RWPE2 (cell line): ENCODE results near the gene RGL1.

Experiments used
- ATAC-seq: fragments of 200-7000 bp; cut with Tn5 transposase; 3 replicates; pipeline ENCODE4 v1.9.1; 2021; ENCODE audit warnings: low read depth
- DNase-seq: peaks from one replicate; pipeline ENCODE4 v3.0.0-alpha.2; 2020; ENCODE audit warnings: low spot score
- H3K27ac ChIP-seq: fragments of 450-650 bp; 2 replicates; pipeline ENCODE4 v1.5.1; 2017; ENCODE audit warnings: mild to moderate bottlenecking; ENCODE audit not compliant: poor library complexity, severe bottlenecking
- H3K27me3 ChIP-seq: fragments of 250-450 bp; sonication (Bioruptor Pico); 2 replicates; pipeline ENCODE4 v1.5.1; 2021; ENCODE audit warnings: mild to moderate bottlenecking, moderate library complexity; ENCODE audit not compliant: insufficient read depth, poor library complexity, severe bottlenecking
- H3K36me3 ChIP-seq: fragments of 250-450 bp; sonication (Bioruptor Pico); 2 replicates; pipeline ENCODE4 v1.5.1; 2020; ENCODE audit warnings: low read depth, mild to moderate bottlenecking, moderate library complexity
- H3K4me1 ChIP-seq: fragments of 250-450 bp; sonication (Bioruptor Pico); 2 replicates; pipeline ENCODE4 v1.5.1; 2021; ENCODE audit warnings: mild to moderate bottlenecking, moderate library complexity; ENCODE audit not compliant: insufficient read depth, poor library complexity, severe bottlenecking
- H3K4me3 ChIP-seq: fragments of 250-450 bp; sonication (Bioruptor Pico); 2 replicates; pipeline ENCODE4 v1.5.1; 2021; ENCODE audit warnings: mild to moderate bottlenecking, moderate library complexity; ENCODE audit not compliant: severe bottlenecking
- H3K9me3 ChIP-seq: fragments of 250-450 bp; sonication (Bioruptor Pico); 2 replicates; pipeline ENCODE4 v1.5.1; 2021; ENCODE audit warnings: mild to moderate bottlenecking, moderate library complexity; ENCODE audit not compliant: severe bottlenecking
- CTCF ChIP-seq: fragments of 450-650 bp; IDR thresholded peaks from one replicate; pipeline ENCODE4 v1.5.1; 2017; ENCODE audit warnings: mild to moderate bottlenecking, moderate library complexity; ENCODE audit not compliant: poor library complexity, severe bottlenecking

Gene RGL1

GRCh38 chr1:183773482-183774274 is 31.2 kb upstream of the RGL1 start:
- TF ChIP-seq CTCF: no peak
- no peak overlapping the region for H3K27ac ChIP-seq
- DNase-seq: no peak

GRCh38 chr1:183774938-183775337 is 30.0 kb upstream of the RGL1 start:
- Histone ChIP-seq H3K36me3 (no peaks in the 10 kb centered on the region), H3K27me3 (no peaks in the 10 kb centered on the region), H3K9me3 (no peaks in the 10 kb centered on the region), H3K27ac (no peak overlapping the region), H3K4me1 (no peaks in the 10 kb centered on the region), H3K4me3 (no peak overlapping the region)
- DNase-seq (no peak), ATAC-seq (no peak)
- TF ChIP-seq CTCF: no peak

More at GRCh38 chr1:183773482-183774274, 31.2 kb upstream of the RGL1 start:
- Histone ChIP-seq H3K36me3 (no peaks in the 10 kb centered on the region), H3K4me1 (no peaks in the 10 kb centered on the region), H3K27me3 (no peaks in the 10 kb centered on the region), H3K4me3 (no peak overlapping the region), H3K9me3 (no peaks in the 10 kb centered on the region)
- ATAC-seq: no peak

GRCh38 chr1:183776731-183777130 is 28.2 kb upstream of the RGL1 start:
- no peaks in the 10 kb centered on the region for H3K9me3 ChIP-seq
- no peaks in the 10 kb centered on the region for H3K4me1 ChIP-seq
- H3K27ac ChIP-seq: no peak overlapping the region
- H3K4me3 ChIP-seq: no peak overlapping the region
- H3K36me3 ChIP-seq: no peaks in the 10 kb centered on the region
- TF ChIP-seq CTCF: no peak
- no peak for DNase-seq
- ATAC-seq: no peak
- H3K27me3 ChIP-seq: no peaks in the 10 kb centered on the region

- Histone ChIP-seq H3K4me1 (no peaks in the 10 kb centered on the region), H3K36me3 (no peaks in the 10 kb centered on the region), H3K27me3 (no peaks in the 10 kb centered on the region), H3K4me3 (no peak overlapping the region), H3K9me3 (no peaks in the 10 kb centered on the region), H3K27ac (no peak overlapping the region)
- ATAC-seq (no peak), DNase-seq (no peak)
- no peak for TF ChIP-seq CTCF
Observed at GRCh38 chr1:183777328-183777727, 27.6 kb upstream of the RGL1 start.

GRCh38 chr1:183778045-183778444 is 26.9 kb upstream of the RGL1 start:
- no peak for ATAC-seq
- Histone ChIP-seq H3K27ac (no peak overlapping the region), H3K4me3 (no peak overlapping the region), H3K27me3 (no peaks in the 10 kb centered on the region), H3K9me3 (no peaks in the 10 kb centered on the region), H3K4me1 (no peaks in the 10 kb centered on the region), H3K36me3 (no peaks in the 10 kb centered on the region)
- TF ChIP-seq CTCF: no peak
- no peak for DNase-seq
